ENCODE data around the gene EFHC1. TPM values are rescaled to one million over a fixed set of nuclear protein-coding genes. Genes with fewer than 3 reads are reported as not detected.

EFHC1 gene
- total RNA-seq, 1 experiment from 2014 or later = 12.4 TPM

- ATAC-seq (no peak), DNase-seq (ENCODE audit: low read depth, low spot score) (no peak)
- Histone ChIP-seq H3K9me3 (ENCODE audit: control insufficient read depth in 1 of 2, insufficient read depth in 1 of 2, low read depth in 1 of 2, low read length in 2 of 2) (no peaks in the 10 kb centered on the region), H3K4me2 (ENCODE audit: low read length) (no peak overlapping the region), H3K79me2 (ENCODE audit: insufficient read depth, low read length) (no peaks in the 10 kb centered on the region), H3K9me2 (ENCODE audit: insufficient read depth) (no peaks in the 10 kb centered on the region), H3K4me1 (ENCODE audit: control insufficient read depth in 1 of 2, insufficient read depth in 2 of 2, low read length in 2 of 2) (no peaks in the 10 kb centered on the region), H3K27ac (ENCODE audit: low read depth, low read length) (no peak overlapping the region), H3K27me3 (ENCODE audit: insufficient read depth, low read length) (no peaks in the 10 kb centered on the region), H2AFZ (ENCODE audit: low read depth, low read length, poor library complexity, severe bottlenecking) (no peak overlapping the region), H3K9ac (ENCODE audit: low read length) (no peak overlapping the region), H4K20me1 (ENCODE audit: insufficient read depth) (no peaks in the 10 kb centered on the region), H3K4me3 (replicated peaks in 1 of 2; ENCODE audit: low read depth in 1 of 2, low read length in 2 of 2) (no peak overlapping the region), H3K36me3 (ENCODE audit: control insufficient read depth in 1 of 2, insufficient read depth in 2 of 2, low read length in 2 of 2) (no peaks in the 10 kb centered on the region)
- intact Hi-C loops (cut with micrococcal nuclease) = no loop called here
- RAD21 ChIA-PET (ENCODE audit: low non-redundant PET in 1 of 2, low total read pairs in 2 of 2, uncharacterized antibody in 2 of 2, unreplicated experiment in 2 of 2) = no interaction called here
- no TSS peak for BruUV-seq (replicated peaks)
- POLR2A ChIA-PET = no interaction called here
- CTCF ChIA-PET = no interaction called here
- TF ChIP-seq CTCF (IDR thresholded peaks at IDR 0.05 in 2 of 3, conservative IDR thresholded peaks at IDR 0.05 in 1 of 3; ENCODE audit: borderline replicate concordance in 1 of 3, insufficient read depth in 1 of 3, low read depth in 2 of 3, low read length in 2 of 3) = no peak
- TF ChIP-seq EZH2phosphoT487 (IDR thresholded peaks at IDR 0.05; ENCODE audit: borderline replicate concordance) = no peak
- TF ChIP-seq SP1 (IDR thresholded peaks at IDR 0.05; ENCODE audit: low read depth) = no peak
- no peak for TF ChIP-seq ZBTB33 (IDR thresholded peaks at IDR 0.05; ENCODE audit: extremely low read depth, insufficient replicate concordance, low read length)
- TF ChIP-seq YY1 (IDR thresholded peaks at IDR 0.05; ENCODE audit: extremely low read depth, insufficient replicate concordance, low read depth, low read length) = no peak
- TF ChIP-seq SRF (IDR thresholded peaks at IDR 0.05; ENCODE audit: low read depth) = no peak
Measured at GRCh38 chr6:52438926-52439325, 18.8 kb downstream of the EFHC1 start.

Measured in HCT116 (cell line).